ENCODE measurements around the gene CYP1B1. TPM values are rescaled to one million over a fixed set of nuclear protein-coding genes. Genes with fewer than 3 reads are reported as not detected.

Gene CYP1B1
- total and polyA plus RNA-seq, 8 donors, result 7.5 to 141 (median 23.6) TPM

DNA sequence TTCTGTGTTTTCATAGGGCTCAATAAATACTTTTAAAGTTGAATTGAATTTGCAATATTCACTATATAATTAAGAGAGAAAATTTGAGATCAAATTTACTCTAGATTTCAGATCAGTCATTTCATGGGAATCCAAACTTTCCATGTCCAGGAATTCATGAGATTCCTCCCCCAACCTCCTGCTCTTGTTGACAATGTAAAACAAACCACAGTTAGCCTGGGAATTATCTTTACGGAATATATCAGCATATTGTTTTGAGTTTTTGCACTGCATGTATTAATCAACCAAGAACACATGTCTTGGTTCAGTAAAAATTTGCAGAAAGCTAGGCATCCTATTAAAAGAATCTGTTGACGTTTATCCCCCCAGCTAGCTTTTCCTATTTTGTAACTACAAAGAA, 42.3 kb downstream of the CYP1B1 start:
- no peak for DNase-seq
- H3K4me1 ChIP-seq, result peaks cover 0 to 11% (median 4%) of the 10 kb centered on the region in 4 donors
- H3K27ac ChIP-seq, result no peak overlapping the region
- TF ChIP-seq, protein P1, sequence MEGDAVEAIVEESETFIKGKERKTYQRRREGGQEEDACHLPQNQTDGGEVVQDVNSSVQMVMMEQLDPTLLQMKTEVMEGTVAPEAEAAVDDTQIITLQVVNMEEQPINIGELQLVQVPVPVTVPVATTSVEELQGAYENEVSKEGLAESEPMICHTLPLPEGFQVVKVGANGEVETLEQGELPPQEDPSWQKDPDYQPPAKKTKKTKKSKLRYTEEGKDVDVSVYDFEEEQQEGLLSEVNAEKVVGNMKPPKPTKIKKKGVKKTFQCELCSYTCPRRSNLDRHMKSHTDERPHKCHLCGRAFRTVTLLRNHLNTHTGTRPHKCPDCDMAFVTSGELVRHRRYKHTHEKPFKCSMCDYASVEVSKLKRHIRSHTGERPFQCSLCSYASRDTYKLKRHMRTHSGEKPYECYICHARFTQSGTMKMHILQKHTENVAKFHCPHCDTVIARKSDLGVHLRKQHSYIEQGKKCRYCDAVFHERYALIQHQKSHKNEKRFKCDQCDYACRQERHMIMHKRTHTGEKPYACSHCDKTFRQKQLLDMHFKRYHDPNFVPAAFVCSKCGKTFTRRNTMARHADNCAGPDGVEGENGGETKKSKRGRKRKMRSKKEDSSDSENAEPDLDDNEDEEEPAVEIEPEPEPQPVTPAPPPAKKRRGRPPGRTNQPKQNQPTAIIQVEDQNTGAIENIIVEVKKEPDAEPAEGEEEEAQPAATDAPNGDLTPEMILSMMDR (IDR thresholded peaks at IDR 0.05), result no peak
- no peak for TF ChIP-seq EP300 (IDR thresholded peaks at IDR 0.05)
- TF ChIP-seq POLR2A (IDR thresholded peaks at IDR 0.05), result no peak
- no peak for TF ChIP-seq POLR2AphosphoS5 (IDR thresholded peaks at IDR 0.05)
- no peaks in the 10 kb centered on the region for H3K9me3 ChIP-seq
- 34 to 75% (median 43%) methylated on average over 2 of the region's 2 CpGs for WGBS, 5 donors
- intact Hi-C loops (cut with DNase I; ENCODE audit: low total_unique reads), result no loop called here
- no peaks in the 10 kb centered on the region for H3K36me3 ChIP-seq
- no peak overlapping the region for H3K4me3 ChIP-seq
- peaks cover 0 to 24% (median 12%) of the 10 kb centered on the region in 3 donors for H3K27me3 ChIP-seq

DNA sequence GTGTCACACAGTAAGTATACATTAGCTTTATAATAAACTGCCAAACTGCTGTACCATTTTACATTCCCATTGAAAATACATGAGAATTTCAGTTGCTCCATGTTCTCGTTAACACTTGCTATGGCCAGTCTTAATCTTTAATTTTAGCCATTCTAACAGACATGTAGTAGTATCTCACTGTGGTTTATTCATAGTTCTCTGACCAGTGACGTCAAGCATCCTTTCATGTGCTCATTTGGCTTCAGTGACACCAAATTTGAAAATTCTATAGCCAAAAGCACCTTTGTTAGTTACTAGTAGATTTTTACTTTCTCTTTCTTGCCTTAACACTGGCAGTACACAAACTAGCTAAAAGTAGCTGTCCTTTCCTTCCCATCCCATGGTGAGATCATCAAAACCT, 43.0 kb downstream of the CYP1B1 start:
- WGBS, 5 donors, result 87 to 97% (median 95%) methylated on average over 2 of the region's 2 CpGs

DNA sequence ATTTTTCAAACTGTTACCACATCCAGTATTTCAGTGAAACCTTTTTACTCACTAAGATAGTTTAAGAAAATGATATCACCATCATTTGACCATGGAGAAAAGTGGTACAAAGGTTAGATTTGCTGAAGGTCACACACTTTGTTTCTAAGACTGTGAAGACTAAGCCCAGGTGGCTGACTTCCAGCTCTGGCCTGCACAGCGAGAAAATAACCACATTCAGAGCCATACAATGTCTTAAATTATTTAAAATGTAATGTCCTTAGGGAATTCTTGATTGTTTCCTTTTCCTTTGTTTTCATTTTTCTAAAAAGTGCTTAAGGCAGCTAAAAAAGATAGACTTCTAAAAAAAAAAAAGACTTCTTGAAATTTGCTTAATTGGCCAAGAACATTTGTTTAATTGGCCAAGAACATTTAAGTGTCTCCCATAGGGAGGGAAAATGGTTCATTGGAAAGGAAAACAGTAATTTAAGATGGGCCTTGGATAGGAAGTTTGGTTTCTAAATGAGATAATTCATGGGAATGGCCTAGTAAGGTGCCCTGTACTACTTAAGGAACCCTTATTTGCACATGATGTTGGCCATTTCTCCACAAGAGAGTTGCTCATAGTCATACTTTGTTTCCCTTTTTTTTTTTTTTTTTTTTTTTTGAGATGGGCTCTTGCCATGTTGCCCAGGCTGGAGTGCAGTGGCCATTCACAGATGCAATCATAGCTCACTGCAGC, 45.2 kb downstream of the CYP1B1 start:
- H3K36me3 ChIP-seq, result no peaks in the 10 kb centered on the region
- intact Hi-C loops (cut with DNase I; ENCODE audit: low total_unique reads), result no loop called here
- TF ChIP-seq, protein P1 (IDR thresholded peaks at IDR 0.05), result no peak
- TF ChIP-seq POLR2AphosphoS5 (IDR thresholded peaks at IDR 0.05) (no peak), POLR2A (IDR thresholded peaks at IDR 0.05) (no peak), EP300 (IDR thresholded peaks at IDR 0.05) (no peak)
- H3K27ac ChIP-seq, result no peak overlapping the region
- no peaks in the 10 kb centered on the region for H3K27me3 ChIP-seq
- no peaks in the 10 kb centered on the region for H3K9me3 ChIP-seq
- no peak overlapping the region for H3K4me3 ChIP-seq
- H3K4me1 ChIP-seq, result no peaks in the 10 kb centered on the region
- DNase-seq, result peak in 1 of 2 donors; percentile 54
- 41 to 68% (median 57%) methylated on average over 1 of the region's 1 CpG for WGBS, 5 donors

More for the DNA sequence above, 43.0 kb downstream of the CYP1B1 start:
- Histone ChIP-seq H3K27ac (no peak overlapping the region), H3K4me1 (peaks cover 0 to 4% (median under 1%) of the 10 kb centered on the region in 4 donors), H3K36me3 (no peaks in the 10 kb centered on the region), H3K27me3 (peaks cover 0 to 17% (median 5%) of the 10 kb centered on the region in 3 donors), H3K9me3 (no peaks in the 10 kb centered on the region), H3K4me3 (no peak overlapping the region)
- DNase-seq, result no peak
- TF ChIP-seq POLR2A (IDR thresholded peaks at IDR 0.05), result no peak
- no peak for TF ChIP-seq POLR2AphosphoS5 (IDR thresholded peaks at IDR 0.05)
- TF ChIP-seq EP300 (IDR thresholded peaks at IDR 0.05), result no peak
- TF ChIP-seq, protein P1 (IDR thresholded peaks at IDR 0.05), result no peak
- intact Hi-C loops (cut with DNase I; ENCODE audit: low total_unique reads), result no loop called here

DNA sequence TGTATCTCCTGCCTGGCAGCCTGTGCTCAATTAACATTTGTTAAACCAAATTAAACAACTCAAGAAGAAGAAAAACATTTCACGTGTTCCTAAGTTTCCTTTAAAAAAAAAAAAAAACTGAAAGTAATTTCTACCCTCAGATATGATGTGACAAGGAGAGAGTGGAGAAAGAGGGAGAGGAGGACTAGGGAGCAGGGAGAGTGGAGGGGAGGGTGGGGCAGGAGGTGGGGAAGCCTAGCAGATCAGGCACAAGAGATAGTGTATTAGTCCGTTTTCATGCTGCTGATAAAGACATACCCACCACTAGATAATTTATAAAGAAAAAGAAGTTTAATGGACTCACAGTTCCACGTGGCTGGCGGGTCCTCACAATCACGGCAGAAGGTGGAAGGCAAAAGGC, 46.4 kb downstream of the CYP1B1 start:
- Histone ChIP-seq H3K36me3 (no peaks in the 10 kb centered on the region), H3K9me3 (no peaks in the 10 kb centered on the region), H3K27ac (no peak overlapping the region), H3K4me1 (no peaks in the 10 kb centered on the region), H3K27me3 (no peaks in the 10 kb centered on the region), H3K4me3 (no peak overlapping the region)
- TF ChIP-seq POLR2AphosphoS5 (IDR thresholded peaks at IDR 0.05) (no peak), POLR2A (IDR thresholded peaks at IDR 0.05) (no peak), EP300 (IDR thresholded peaks at IDR 0.05) (no peak)
- TF ChIP-seq, protein P1 (IDR thresholded peaks at IDR 0.05), result no peak
- WGBS, 5 donors, result 68 to 78% (median 72%) methylated on average over 5 of the region's 5 CpGs
- no peak for DNase-seq
- intact Hi-C loops (cut with DNase I; ENCODE audit: low total_unique reads), result no loop called here

Data from stomach (tissue), 9 donors.